KBM-7 (cell line): Measurements from ENCODE around the gene ECEL1.

Experiments
- DNase-seq: peaks from one replicate; pipeline ENCODE4 v3.0.0-alpha.2; 2015
- in situ Hi-C: fragments of 300-500 bp; cut with MboI; formaldehyde crosslinking; loops from 2 replicates; pipeline ENCODE4 v1.14.3; 2020; ENCODE audit warnings: low sequenced_read_pairs, low pct_unique_long_range_greater_than_20kb, mixed read lengths

The ECEL1 gene

DNA sequence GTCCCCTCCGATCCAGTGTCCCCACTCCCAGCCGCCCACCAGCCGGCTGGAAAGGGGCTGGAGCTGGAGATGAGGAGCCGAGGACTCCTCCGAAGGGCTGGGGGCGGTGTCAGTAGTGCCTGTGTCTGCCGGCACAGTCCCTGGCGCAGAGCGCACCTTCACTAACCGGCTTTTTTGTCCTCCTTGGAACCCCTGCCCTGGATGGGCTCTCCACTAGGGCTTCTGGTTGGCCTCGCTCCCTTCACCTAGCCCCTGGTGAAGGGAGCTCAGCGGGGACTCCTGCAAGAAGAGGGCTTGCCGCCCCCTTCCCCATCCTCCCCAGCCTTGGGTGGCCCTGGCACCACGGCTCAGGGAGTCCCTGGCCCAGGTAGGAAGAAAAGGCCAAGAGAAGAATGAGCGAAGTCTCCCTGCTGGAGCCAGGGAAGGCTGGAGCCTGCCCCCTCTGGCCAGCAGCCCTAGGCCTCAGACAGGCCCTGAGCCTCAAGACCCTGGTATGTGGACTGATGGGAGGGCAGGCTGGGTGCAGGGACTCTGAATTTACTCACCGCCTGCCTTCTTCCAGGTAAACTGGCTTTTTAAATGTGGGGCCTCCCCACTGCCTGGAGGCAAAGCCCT, 570 bp upstream of the ECEL1 start:
- no peak for DNase-seq

GRCh38 chr2:232486558-232487384, 863 bp downstream of the ECEL1 start:
- in situ Hi-C loops, result no loop called here
- no peak for DNase-seq

More for the DNA sequence above, 570 bp upstream of the ECEL1 start:
- in situ Hi-C loops, result no loop called here

GRCh38 chr2:232485757-232486557, 1.7 kb downstream of the ECEL1 start:
- in situ Hi-C loops, result no loop called here
- no peak for DNase-seq

GRCh38 chr2:232485348-232485756, 2.3 kb downstream of the ECEL1 start:
- DNase-seq, result no peak
- in situ Hi-C loops, result no loop called here

GRCh38 chr2:232484628-232485347, 2.8 kb downstream of the ECEL1 start:
- in situ Hi-C loops, result no loop called here

DNA sequence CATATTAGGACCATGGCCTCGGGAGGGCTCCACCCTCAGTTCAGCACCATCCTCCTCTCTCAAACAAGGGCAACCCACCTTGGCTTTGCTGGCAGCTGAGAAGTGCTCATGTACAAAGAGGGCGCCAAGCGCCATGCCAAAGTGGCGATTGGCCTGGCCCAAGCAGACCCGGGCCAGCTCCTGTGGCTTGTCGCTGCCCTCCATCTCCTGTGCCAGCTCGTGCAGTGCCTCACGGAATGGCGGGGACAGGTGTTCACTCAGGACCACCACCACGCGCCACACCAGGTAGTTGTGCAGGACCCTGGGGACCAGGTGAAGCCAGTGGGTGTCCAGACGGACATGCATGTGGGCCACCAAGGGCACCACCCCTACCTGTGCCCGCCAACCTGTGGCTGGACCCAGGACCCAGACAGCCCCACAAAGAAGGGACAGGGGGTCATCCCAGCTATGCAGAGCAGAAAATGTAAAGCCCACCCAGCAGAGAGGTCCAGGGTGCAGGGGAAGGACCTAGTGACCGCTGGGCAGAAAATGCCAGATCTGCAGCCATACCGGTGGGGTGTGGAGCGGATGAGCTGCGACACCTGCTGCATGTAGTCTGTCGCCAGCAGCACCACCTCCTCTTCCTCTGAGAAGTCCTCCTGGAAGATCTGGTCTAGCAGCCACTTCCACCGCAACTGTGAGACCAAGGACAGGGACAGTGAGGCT, 3.6 kb downstream of the ECEL1 start:
- in situ Hi-C loops, result no loop called here
- DNase-seq, result no peak

More at GRCh38 chr2:232484628-232485347, 2.8 kb downstream of the ECEL1 start:
- no peak for DNase-seq

- no peak for DNase-seq
- in situ Hi-C loops, result no loop called here
These were observed 4.2 kb downstream of the ECEL1 start for GRCh38 chr2:232483311-232483922.

- no peak for DNase-seq
- in situ Hi-C loops, result no loop called here
These were observed 5.1 kb downstream of the ECEL1 start for GRCh38 chr2:232482301-232483238.

DNA sequence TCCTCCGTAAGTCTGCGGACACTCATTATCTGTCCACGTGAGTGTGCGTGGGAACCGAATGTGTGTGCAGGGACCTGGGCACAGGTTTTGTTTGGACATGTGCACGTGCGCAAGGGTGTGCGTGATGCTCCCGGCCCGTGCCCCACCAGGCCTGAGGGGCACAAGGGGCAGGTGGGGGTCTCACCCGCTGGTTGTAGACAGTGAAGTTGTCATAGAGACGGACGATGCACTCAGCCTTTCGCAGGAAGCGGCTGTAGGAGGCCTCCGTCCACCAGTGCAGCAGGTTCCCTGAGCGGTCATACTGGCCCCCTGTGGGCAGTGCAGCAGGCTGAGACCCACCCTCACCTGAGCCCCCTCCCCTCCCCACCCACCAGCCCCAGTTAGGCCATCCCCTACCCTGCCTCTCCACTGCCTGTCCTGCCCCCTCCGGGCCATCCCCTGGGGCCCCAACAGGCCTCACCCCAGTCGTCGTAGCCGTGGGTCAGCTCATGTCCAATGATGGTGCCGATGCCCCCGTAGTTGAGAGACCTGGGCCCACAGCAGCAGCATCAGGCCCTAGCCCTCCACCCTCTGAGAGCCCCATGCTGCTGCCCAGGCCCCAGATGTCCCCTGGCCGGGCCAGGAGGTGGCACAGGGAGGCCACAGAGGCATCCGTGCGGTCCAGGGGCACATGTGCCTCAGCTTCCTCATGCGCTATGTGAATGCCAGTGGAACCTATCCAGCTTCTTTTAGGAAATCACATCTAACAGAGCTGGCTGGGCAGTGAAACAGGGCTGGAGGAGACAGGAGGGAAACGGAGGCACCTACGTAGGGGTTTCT, 6.1 kb downstream of the ECEL1 start:
- DNase-seq, result no peak

DNA sequence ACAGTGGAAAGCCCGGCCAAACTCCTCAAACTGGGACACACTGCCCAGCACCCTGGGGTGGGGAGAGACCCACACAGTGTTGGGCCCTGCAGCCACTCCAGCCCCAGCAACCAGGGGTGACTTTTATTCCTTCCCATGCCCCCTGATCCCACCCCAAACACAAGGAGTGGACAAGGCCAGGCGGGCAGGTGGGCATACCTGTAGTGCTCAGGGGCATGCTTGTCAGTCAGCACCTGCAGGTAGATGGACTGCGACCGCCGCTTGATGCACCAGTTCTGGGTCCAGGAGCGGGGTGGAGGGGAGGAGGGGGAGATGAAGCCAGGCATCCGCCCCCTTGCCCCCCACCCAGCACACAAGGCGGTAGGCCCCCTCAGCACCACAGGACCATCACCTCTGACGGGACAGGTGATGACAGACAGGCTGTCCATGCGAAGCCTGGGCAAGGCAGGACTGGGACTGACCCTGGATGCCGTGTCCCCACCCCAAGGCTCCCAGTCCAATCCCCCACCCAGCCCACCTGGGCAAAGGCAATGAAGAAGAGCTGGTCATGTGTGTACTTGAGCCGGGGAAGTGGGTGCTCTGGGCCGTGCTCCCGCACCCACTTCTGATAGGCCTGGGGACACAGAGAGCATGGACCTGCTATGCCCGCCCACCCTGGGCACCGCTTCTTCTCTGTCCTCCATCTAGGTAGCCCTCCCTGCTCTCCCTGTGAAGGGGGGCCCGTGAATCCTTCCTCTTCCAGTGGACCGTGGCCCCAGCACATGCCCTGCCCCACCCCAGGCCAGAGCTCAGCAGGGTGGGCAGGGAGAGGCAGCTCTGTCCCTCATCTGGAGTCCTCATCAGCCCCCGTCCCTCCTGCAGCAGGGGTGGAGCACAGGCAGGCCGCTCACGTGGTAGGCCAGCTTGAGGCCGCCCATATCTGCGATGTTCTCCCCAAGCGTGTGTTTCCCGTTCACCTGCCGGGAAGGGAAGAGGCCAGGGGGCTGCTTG, 7.1 kb downstream of the ECEL1 start:
- in situ Hi-C loops, result no loop called here
- DNase-seq, result no peak

More for the DNA sequence above, 6.1 kb downstream of the ECEL1 start:
- in situ Hi-C loops, result no loop called here

DNA sequence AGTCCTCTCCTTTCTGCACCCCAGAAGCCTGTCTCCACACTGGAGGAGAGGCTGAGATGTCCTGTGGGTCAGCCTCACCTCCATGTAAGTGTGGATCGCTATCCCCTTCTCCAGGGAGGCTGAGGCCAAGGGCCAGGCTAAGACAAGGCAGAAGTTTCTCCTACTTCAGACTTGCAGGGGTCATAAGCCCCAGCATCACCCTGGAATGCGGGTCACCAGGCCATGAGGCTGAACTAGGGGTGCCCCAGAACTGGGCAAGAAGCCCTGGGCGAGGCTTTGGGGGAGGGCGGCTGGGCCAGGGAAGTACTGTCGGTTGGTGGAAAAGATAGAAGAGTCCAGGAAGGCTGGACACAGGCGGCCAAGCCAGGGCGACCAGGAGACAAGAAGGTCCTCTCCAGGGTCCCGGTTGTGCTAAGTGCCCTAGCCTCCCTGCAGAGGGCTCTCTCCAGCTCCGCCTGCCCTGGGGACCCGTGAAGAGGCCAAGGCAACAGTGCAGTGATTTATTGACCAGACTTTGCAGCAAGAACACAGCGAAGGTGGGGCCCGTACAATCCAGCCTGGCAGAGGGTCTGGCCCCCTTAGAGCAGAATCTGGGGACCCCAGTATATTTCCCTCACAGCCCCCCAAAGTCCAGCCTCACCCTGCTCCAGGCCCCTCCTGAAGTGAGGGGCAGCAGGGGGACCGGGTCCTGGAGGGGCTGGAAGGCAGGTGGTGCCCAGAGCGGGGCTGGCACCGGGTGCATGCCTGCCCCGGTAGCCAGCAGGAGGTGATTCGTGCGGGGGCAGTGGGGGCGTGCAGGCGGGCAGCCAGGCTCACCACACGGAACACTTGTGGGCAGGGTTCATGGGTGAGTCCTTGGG, 8.1 kb downstream of the ECEL1 start:
- in situ Hi-C loops, result no loop called here
- DNase-seq, result no peak

GRCh38 chr2:232478571-232479340, 8.9 kb downstream of the ECEL1 start:
- no peak for DNase-seq
- in situ Hi-C loops, result no loop called here

DNA sequence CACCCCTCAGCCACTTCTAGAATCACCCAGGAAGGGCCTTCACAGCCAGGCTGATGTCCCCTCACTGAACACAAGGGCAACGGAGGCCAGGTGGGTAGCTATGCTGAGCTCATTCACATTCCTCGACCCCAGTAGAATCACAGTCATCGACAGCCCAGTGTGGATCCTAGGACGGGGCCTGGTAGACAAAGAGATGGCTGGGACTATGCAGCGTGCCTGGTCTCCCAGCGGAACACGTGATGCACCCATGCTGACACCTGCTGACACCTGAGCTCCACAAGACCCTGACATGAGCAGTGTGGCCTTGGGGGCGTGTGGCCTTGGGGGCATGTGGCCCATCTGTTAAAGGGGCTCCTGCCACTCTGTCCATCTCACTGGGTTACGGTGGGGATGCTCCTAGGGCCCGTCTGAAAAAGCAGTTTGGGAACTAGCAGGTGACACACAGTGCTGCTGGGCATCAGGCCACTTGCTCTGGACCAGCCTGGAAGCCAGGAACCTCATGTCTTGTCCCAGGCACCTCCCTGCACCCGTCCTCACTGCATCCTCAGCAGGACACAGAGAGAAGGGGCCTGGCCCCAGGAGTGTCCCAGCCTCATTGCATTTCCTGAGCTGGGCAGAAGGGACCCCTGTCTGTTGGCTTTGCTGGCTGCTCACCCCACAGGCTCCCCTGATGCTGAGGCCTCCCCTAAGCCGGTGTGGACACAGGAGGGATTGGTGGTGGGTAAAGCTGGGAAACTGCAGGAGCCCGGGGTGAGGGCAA, 9.7 kb downstream of the ECEL1 start:
- in situ Hi-C loops, result no loop called here
- DNase-seq, result no peak
